ENCODE results near the gene EXD2. TPM values are rescaled to one million over a fixed set of nuclear protein-coding genes. Genes with fewer than 3 reads are reported as not detected.
A peak's percentile ranks its signal among the peaks of the same experiment; 100 is the strongest.

EXD2 gene
- total and polyA plus RNA-seq, 7 donors: 1.8 to 18.0 (median 14.7) TPM

DNA sequence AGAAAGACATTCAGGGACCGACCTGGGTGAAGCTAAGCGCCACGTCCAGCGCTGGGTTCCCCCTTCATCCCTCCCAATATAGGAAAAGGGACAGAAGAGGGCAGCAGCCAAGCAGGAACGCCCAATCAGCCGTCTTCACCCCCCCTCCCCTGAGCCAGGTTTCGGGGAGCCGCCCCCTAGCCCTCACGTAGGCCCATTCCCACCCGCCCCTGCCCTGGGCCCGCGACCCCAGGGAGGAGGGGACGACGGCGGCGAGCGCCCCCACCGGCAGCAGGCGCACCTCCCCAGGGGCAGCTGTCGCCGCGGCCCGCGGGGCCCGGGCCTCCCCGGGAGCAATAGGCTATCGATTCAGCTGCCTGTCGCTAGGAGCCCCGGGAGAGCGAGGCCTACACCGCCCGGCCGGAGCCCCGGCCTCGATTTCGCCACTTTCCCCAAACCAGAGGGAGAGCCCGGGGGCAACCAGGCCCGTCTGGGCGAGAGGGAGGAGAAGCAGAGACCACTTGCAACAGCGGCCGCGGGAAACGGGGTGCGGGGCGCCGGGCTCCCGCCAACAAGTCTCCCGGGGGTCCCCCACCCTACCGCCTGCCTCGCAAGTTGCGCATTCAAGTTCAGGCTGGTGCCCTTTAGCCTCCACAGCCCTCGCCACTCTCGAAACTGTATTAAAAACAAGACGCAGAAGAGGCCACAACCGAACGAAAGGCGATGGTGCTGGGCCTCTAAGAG lies 39.7 kb upstream of the EXD2 start:
- Histone ChIP-seq H3K4me3 (peak overlapping the region; percentile 72 to 93 (median 84)), H3K9me3 (no peaks in the 10 kb centered on the region), H3K36me3 (peaks cover 0 to 10% (median 0%) of the 10 kb centered on the region in 4 donors), H3K27ac (peak overlapping the region; percentile 96 to 99 (median 98)), H3K27me3 (no peaks in the 10 kb centered on the region), H3K4me1 (peaks cover 0 to 47% (median 23%) of the 10 kb centered on the region in 4 donors)
- TF ChIP-seq, protein P1, sequence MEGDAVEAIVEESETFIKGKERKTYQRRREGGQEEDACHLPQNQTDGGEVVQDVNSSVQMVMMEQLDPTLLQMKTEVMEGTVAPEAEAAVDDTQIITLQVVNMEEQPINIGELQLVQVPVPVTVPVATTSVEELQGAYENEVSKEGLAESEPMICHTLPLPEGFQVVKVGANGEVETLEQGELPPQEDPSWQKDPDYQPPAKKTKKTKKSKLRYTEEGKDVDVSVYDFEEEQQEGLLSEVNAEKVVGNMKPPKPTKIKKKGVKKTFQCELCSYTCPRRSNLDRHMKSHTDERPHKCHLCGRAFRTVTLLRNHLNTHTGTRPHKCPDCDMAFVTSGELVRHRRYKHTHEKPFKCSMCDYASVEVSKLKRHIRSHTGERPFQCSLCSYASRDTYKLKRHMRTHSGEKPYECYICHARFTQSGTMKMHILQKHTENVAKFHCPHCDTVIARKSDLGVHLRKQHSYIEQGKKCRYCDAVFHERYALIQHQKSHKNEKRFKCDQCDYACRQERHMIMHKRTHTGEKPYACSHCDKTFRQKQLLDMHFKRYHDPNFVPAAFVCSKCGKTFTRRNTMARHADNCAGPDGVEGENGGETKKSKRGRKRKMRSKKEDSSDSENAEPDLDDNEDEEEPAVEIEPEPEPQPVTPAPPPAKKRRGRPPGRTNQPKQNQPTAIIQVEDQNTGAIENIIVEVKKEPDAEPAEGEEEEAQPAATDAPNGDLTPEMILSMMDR (IDR thresholded peaks at IDR 0.05): peak in 3 of 4 experiments; percentile 28 to 61 (median 32)
- TF ChIP-seq EP300 (IDR thresholded peaks at IDR 0.05) (no peak), POLR2A (IDR thresholded peaks at IDR 0.05) (no peak), POLR2AphosphoS5 (IDR thresholded peaks at IDR 0.05) (peak in 2 of 4 donors; percentile 21 to 56)
- DNase-seq: peak; percentile 84
- intact Hi-C loops (cut with DNase I): loop anchor here (2.0 to 10.0 kb wide), 2 partner anchors 23 to 243 kb away; partner anchors contain the start of genes ERH and SLC39A9
- WGBS, 2 donors: 0% methylated on average over 57 of the region's 57 CpGs

- intact Hi-C loops (cut with DNase I): loop anchor here (2.0 to 10.0 kb wide), 2 partner anchors 24 to 242 kb away; partner anchors contain the start of genes ERH and SLC39A9
- H3K27ac ChIP-seq: peak overlapping the region; percentile 96 to 99 (median 98)
- peaks cover 0 to 10% (median 0%) of the 10 kb centered on the region in 4 donors for H3K36me3 ChIP-seq
- H3K4me3 ChIP-seq: peak overlapping the region; percentile 72 to 93 (median 84)
- H3K4me1 ChIP-seq: peaks cover 0 to 45% (median 23%) of the 10 kb centered on the region in 4 donors
- TF ChIP-seq EP300 (IDR thresholded peaks at IDR 0.05): no peak
- TF ChIP-seq POLR2A (IDR thresholded peaks at IDR 0.05): no peak
- TF ChIP-seq POLR2AphosphoS5 (IDR thresholded peaks at IDR 0.05): no peak
- TF ChIP-seq, protein P1 (IDR thresholded peaks at IDR 0.05): no peak
- no peak for DNase-seq
- WGBS, 2 donors: 1% methylated on average over 38 of the region's 38 CpGs
- no peaks in the 10 kb centered on the region for H3K27me3 ChIP-seq
- H3K9me3 ChIP-seq: no peaks in the 10 kb centered on the region
Measured at GRCh38 chr14:69152181-69152901, 39.0 kb upstream of the EXD2 start.

GRCh38 chr14:69152902-69153151 lies 38.5 kb upstream of the EXD2 start, which contains the start of gene DCAF5:
DCAF5 (minus strand) TSS chr14:69153119; CDS start chr14:69152978, 141 bp downstream.
- H3K36me3 ChIP-seq: peaks cover 0 to 10% (median 0%) of the 10 kb centered on the region in 4 donors
- H3K4me1 ChIP-seq: peaks cover 0 to 40% (median 23%) of the 10 kb centered on the region in 4 donors
- no peaks in the 10 kb centered on the region for H3K9me3 ChIP-seq
- DNase-seq: no peak
- H3K27me3 ChIP-seq: no peaks in the 10 kb centered on the region
- 1% methylated on average over 26 of the region's 26 CpGs for WGBS, 2 donors
- TF ChIP-seq EP300 (IDR thresholded peaks at IDR 0.05) (no peak), POLR2AphosphoS5 (IDR thresholded peaks at IDR 0.05) (peak in 1 of 4 donors; percentile 90)
- TF ChIP-seq, protein P1 (IDR thresholded peaks at IDR 0.05): no peak
- H3K27ac ChIP-seq: peak within 1 kb of the TSS; percentile 96 to 99 (median 98)
- H3K4me3 ChIP-seq: peak within 1 kb of the TSS; percentile 72 to 93 (median 84)
- intact Hi-C loops (cut with DNase I): loop anchor here (1.0 to 10.0 kb wide), 3 partner anchors 24 to 242 kb away; partner anchors contain the start of genes ERH, EXD2 and SLC39A9

GRCh38 chr14:69153152-69153872 lies 38.0 kb upstream of the EXD2 start:
- Histone ChIP-seq H3K4me1 (peaks cover 0 to 40% (median 23%) of the 10 kb centered on the region in 4 donors), H3K36me3 (peaks cover 0 to 8% (median 0%) of the 10 kb centered on the region in 4 donors), H3K4me3 (peak overlapping the region; percentile 72 to 93 (median 84)), H3K27ac (peak overlapping the region; percentile 96 to 99 (median 98)), H3K27me3 (no peaks in the 10 kb centered on the region), H3K9me3 (no peaks in the 10 kb centered on the region)
- intact Hi-C loops (cut with DNase I): loop anchor here (1.0 to 10.0 kb wide), 3 partner anchors 25 to 241 kb away; partner anchors contain the start of genes ERH, EXD2 and SLC39A9
- WGBS, 2 donors: 0 to 1% methylated on average over 72 of the region's 72 CpGs
- TF ChIP-seq, protein P1 (IDR thresholded peaks at IDR 0.05): peak in 1 of 4 experiments; percentile 12
- TF ChIP-seq POLR2AphosphoS5 (IDR thresholded peaks at IDR 0.05) (peak in 3 of 4 donors; percentile 74 to 89 (median 80)), POLR2A (IDR thresholded peaks at IDR 0.05) (no peak), EP300 (IDR thresholded peaks at IDR 0.05) (peak in 1 of 4 donors; percentile 24)
- DNase-seq: peak; percentile 98
